ENCODE measurements around the gene ART5.

The ART5 gene, protein sequence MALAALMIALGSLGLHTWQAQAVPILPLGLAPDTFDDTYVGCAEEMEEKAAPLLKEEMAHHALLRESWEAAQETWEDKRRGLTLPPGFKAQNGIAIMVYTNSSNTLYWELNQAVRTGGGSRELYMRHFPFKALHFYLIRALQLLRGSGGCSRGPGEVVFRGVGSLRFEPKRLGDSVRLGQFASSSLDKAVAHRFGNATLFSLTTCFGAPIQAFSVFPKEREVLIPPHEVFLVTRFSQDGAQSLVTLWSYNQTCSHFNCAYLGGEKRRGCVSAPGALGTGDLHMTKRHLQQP

GRCh38 chr11:3641701-3642070, at the start of gene ART5:
Gene ART5 (minus strand): TSS chr11:3641992. CDS start chr11:3641862, 130 bp downstream.
- no peak for DNase-seq
- TF ChIP-seq GATA1 (IDR thresholded peaks at IDR 0.05; ENCODE audit: low read depth, low read length) (no peak), POLR2A (IDR thresholded peaks at IDR 0.05; ENCODE audit: low read length) (no peak)

- no peak for DNase-seq
- TF ChIP-seq POLR2A (IDR thresholded peaks at IDR 0.05; ENCODE audit: low read length) (no peak), GATA1 (IDR thresholded peaks at IDR 0.05; ENCODE audit: low read depth, low read length) (no peak)
Measured at GRCh38 chr11:3686751-3687150, 45.0 kb upstream of the ART5 start.

GRCh38 chr11:3685923-3686322, 44.1 kb upstream of the ART5 start:
- DNase-seq = no peak
- TF ChIP-seq POLR2A (IDR thresholded peaks at IDR 0.05; ENCODE audit: low read length) (no peak), GATA1 (IDR thresholded peaks at IDR 0.05; ENCODE audit: low read depth, low read length) (no peak)

DNA sequence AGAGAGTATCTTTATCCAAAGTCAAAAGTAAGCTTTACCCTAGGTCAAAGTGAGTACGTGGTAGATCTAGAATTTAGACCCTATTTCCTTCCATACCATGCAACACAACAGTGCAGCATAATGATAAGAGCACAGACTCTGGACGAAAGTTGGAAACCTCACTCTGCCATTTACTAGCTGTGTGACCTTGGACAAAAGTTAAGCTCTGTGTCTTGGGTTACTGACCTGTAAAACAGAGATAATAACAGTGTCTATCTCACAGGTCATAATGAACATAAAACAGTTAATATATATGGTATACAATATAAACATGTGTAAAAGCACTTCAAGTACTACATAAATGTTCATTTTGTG, 43.0 kb upstream of the ART5 start:
- peak; percentile 34 to 63 for DNase-seq
- TF ChIP-seq POLR2A (IDR thresholded peaks at IDR 0.05; ENCODE audit: low read length) (no peak), GATA1 (IDR thresholded peaks at IDR 0.05; ENCODE audit: low read depth, low read length) (no peak)

- TF ChIP-seq POLR2A (IDR thresholded peaks at IDR 0.05; ENCODE audit: low read length) (no peak), GATA1 (IDR thresholded peaks at IDR 0.05; ENCODE audit: low read depth, low read length) (no peak)
Measured at GRCh38 chr11:3684129-3684818, 42.5 kb upstream of the ART5 start.

GRCh38 chr11:3683039-3683438, 41.2 kb upstream of the ART5 start:
- TF ChIP-seq POLR2A (IDR thresholded peaks at IDR 0.05; ENCODE audit: low read length) = no peak
- TF ChIP-seq GATA1 (IDR thresholded peaks at IDR 0.05; ENCODE audit: low read depth, low read length) = no peak
- DNase-seq = no peak

More at GRCh38 chr11:3684129-3684818, 42.5 kb upstream of the ART5 start:
- no peak for DNase-seq

DNA sequence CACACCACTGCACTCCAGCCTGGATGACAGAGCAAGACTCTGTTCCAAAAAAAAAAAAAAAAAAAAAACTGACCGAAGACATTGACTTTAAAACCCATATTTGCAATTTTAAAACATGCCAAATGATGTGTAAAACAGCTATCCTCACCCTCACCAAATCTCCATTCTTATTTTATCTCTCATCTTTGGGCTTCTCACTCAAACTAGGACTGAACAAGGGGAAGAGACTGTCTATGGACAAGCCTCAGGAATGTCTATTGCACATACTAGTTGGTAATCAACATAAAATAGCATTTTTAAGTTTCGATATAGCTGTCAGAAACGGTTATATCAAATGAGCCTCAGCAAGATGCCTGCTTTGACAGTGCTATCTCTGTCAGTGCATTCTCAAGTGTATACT, 37.3 kb upstream of the ART5 start:
- no peak for TF ChIP-seq POLR2A (IDR thresholded peaks at IDR 0.05; ENCODE audit: low read length)
- no peak for TF ChIP-seq GATA1 (IDR thresholded peaks at IDR 0.05; ENCODE audit: low read depth, low read length)
- DNase-seq = no peak

DNA sequence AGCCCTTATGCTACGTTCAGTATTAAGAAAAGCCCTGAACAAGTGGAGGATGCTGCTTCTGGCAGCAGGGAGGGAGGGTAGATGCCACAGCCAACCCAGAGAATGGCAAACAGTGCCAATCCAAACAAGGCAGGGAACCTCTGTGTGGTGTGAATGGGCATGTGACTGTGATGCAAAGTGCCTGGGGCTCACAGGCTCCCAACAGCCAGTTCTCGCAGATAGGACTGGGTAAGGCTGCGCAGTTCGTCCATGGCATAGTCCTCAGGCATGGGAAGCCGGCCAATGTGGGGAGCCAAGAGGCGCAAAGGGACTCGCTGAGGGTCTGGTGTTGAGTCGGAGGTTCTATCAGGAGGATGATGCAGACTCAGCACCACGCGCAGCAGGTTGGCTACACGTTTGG, 34.2 kb upstream of the ART5 start:
- TF ChIP-seq GATA1 (IDR thresholded peaks at IDR 0.05; ENCODE audit: low read depth, low read length) (no peak), POLR2A (IDR thresholded peaks at IDR 0.05; ENCODE audit: low read length) (no peak)
- no peak for DNase-seq

DNA sequence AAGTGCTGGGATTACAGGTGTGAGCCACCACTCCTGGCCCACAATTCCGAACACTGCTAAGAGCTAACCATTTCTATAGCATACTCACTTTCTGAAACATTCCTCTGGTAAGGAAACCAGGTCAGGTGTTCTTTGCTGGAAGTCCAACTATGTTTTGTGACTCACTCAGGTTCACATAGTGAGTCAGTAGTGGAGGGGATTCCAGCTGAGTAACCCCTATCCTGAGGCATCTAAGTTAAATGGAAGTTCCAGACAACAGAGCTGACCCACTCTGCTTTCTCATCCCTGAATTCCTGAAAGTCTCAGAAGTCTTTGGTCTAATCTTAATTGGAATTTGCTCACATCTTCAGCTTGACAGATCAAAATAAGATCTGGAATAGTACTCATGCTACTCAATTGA, 32.4 kb upstream of the ART5 start:
- no peak for TF ChIP-seq POLR2A (IDR thresholded peaks at IDR 0.05; ENCODE audit: low read length)
- no peak for TF ChIP-seq GATA1 (IDR thresholded peaks at IDR 0.05; ENCODE audit: low read depth, low read length)
- no peak for DNase-seq

DNA sequence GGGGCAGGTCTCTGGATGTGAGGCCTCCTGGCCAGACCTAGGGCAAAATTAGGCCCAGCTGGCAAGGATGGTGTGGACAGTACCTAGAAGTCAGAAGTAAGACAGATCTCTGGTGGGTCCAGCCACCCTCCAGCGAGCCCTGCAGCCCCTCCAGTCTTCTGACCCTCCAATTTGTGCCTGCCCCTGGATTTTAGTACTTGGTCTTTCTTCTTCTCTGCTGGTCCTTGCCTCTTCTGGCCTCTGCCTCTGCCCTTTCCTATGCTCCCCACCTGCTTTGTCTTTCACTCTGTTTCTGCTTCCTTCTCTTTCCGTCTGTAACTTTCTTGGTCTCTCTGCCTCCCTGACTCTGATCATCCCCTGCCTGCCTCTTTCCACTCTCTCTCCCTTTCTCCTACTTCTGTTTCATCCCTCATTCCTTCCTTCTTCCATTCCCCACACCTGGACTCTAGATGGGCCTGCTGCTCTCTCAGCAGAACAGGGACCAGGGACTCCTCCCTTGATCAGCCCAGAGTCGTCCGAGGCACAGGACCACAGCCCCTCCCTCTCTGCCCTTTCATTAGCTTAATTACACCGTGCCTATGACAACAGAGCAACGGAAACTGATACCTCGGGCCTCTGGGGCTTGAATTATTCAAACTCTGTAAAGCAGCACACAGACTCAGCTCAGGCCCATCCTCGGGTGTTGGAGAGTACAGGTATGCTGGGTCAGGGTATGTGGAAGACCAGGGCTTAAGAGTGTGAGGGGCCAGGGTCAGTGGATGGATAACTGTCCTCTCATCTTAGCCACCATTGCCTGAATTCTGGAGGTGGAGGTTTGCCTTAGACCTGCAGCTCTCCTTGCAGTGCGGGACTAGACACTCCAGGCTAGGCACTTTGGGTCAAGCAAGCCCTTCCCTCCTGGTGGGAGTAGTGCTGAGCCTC, 29.8 kb upstream of the ART5 start, which contains the start of gene CHRNA10:
Gene CHRNA10, minus strand, starts transcription at position 51 of the 921 bp plus-strand sequence. CDS start 72 bp downstream, outside the sequence.
- TF ChIP-seq POLR2A (IDR thresholded peaks at IDR 0.05; ENCODE audit: low read length) = no peak
- no peak for TF ChIP-seq GATA1 (IDR thresholded peaks at IDR 0.05; ENCODE audit: low read depth, low read length)
- no peak for DNase-seq

GRCh38 chr11:3669742-3670183, 28.0 kb upstream of the ART5 start:
- DNase-seq = no peak
- TF ChIP-seq GATA1 (IDR thresholded peaks at IDR 0.05; ENCODE audit: low read depth, low read length) (no peak), POLR2A (IDR thresholded peaks at IDR 0.05; ENCODE audit: low read length) (no peak)

- TF ChIP-seq POLR2A (IDR thresholded peaks at IDR 0.05; ENCODE audit: low read length) (no peak), GATA1 (IDR thresholded peaks at IDR 0.05; ENCODE audit: low read depth, low read length) (no peak)
- DNase-seq = no peak
Measured at GRCh38 chr11:3669128-3669527, 27.3 kb upstream of the ART5 start.

- TF ChIP-seq POLR2A (IDR thresholded peaks at IDR 0.05; ENCODE audit: low read length) (no peak), GATA1 (IDR thresholded peaks at IDR 0.05; ENCODE audit: low read depth, low read length) (no peak)
- DNase-seq = no peak
Measured at GRCh38 chr11:3667149-3668035, 25.6 kb upstream of the ART5 start.

All from erythroblast (primary cell).